Stomach (tissue), 9 donors: Measurements from ENCODE around the gene EGFR. TPM values are rescaled to one million over a fixed set of nuclear protein-coding genes. Genes with fewer than 3 reads are reported as not detected.
A peak's percentile ranks its signal among the peaks of the same experiment; 100 is the strongest.

Source experiments
- DNase-seq, 2 donors: peaks; one replicate each; pipeline versions ENCODE4 v3.0.0 to v3.0.0-alpha.2; 2013 to 2019
- H3K27ac ChIP-seq, 5 donors: fragments of 200-600 bp in 4 of 5; sonication (generic) in 4 of 5; one replicate each; pipeline ENCODE4 v1.5.1; 2013 to 2019; ENCODE audit warnings: mild to moderate bottlenecking in 1 of 5, moderate library complexity in 1 of 5
- H3K27me3 ChIP-seq, 3 donors: fragments of 200-600 bp; sonication (generic); one replicate each; pipeline ENCODE4 v1.5.1; 2017 to 2019; ENCODE audit warnings: mixed run types in 1 of 3
- H3K36me3 ChIP-seq, 4 donors: fragments of 200-600 bp; sonication (generic); 1 replicate in 3 of 4; 2 replicates in 1 of 4; pipeline ENCODE4 v1.5.1; 2016 to 2019
- H3K4me1 ChIP-seq, 4 donors: fragments of 200-600 bp; sonication (generic); one replicate each; pipeline ENCODE4 v1.5.1; 2016 to 2019
- H3K4me3 ChIP-seq, 4 donors: fragments of 200-600 bp; sonication (generic) in 3 of 4; one replicate each; pipeline ENCODE4 v1.5.1; 2016 to 2019; ENCODE audit warnings: mild to moderate bottlenecking in 1 of 4
- H3K9me3 ChIP-seq, 4 donors: fragments of 200-600 bp; sonication (generic); one replicate each; pipeline ENCODE4 v1.5.1; 2016 to 2019
- EP300 ChIP-seq: sonication (generic); formaldehyde crosslinking; IDR thresholded peaks from one replicate; pipeline ENCODE4 v1.6.1; 2017; ENCODE audit warnings: antibody characterized with exemption
- POLR2A ChIP-seq, 4 donors: fragments of 450-650 bp; IDR thresholded peaks; one replicate each; pipeline ENCODE4 v1.6.1; 2016; ENCODE audit warnings: antibody characterized with exemption in 4 of 4, control low read depth in 2 of 4, mild to moderate bottlenecking in 1 of 4, moderate library complexity in 1 of 4
- POLR2AphosphoS5 ChIP-seq, 3 donors: sonication (generic); formaldehyde crosslinking; IDR thresholded peaks; one replicate each; pipeline ENCODE4 v1.6.1; 2016; ENCODE audit warnings: antibody characterized with exemption in 3 of 3
- WGBS, 5 donors: extraction: QIAGEN DNeasy Blood & Tissue Kit in 3 of 5; methylation state at CpG; one replicate each; pipeline versions ENCODE4 v1.1.5 to v1.1.7; 2013 to 2018; 5-methylcytosine and 5-hydroxymethylcytosine counted together
- intact Hi-C: fragments of 100-400 bp; cut with DNase I; formaldehyde crosslinking; loops from one replicate; pipeline ENCODE4 v1.15.1; 2023; ENCODE audit warnings: low total_unique reads
- polyA plus RNA-seq, 3 donors: library from polyadenylated mRNA; stranded (reverse); fragments of 200-250 nt; gene quantifications; one replicate each; pipeline ENCODE4 v1.2.3, GENCODE V29; 2013
- total RNA-seq, 5 donors: library from RNA; depleted of rRNA; stranded (reverse); fragments of >200 nt; gene quantifications; one replicate each; pipeline versions ENCODE4 v1.1.0 to v1.2.3, GENCODE V29; 2014 to 2016
- TF ChIP-seq, protein P1 (sequence below), 7 experiments: fragments of 450-650 bp in 4 of 7; fragments of 200-600 bp in 3 of 7; sonication (generic) in 3 of 7; IDR thresholded peaks; one replicate each; pipeline ENCODE4 v1.5.1; 2016 to 2019; ENCODE audit warnings: antibody characterized with exemption in 7 of 7, control low read depth in 2 of 7, mild to moderate bottlenecking in 1 of 7
- donor health status: healthy with polysubstance abuse.
- donor health status: Bipolar disorder and iron deficiency.
- donor health status: healthy.

Gene EGFR
- total and polyA plus RNA-seq, 8 donors, result 3.4 to 43.4 (median 32.6) TPM

DNA sequence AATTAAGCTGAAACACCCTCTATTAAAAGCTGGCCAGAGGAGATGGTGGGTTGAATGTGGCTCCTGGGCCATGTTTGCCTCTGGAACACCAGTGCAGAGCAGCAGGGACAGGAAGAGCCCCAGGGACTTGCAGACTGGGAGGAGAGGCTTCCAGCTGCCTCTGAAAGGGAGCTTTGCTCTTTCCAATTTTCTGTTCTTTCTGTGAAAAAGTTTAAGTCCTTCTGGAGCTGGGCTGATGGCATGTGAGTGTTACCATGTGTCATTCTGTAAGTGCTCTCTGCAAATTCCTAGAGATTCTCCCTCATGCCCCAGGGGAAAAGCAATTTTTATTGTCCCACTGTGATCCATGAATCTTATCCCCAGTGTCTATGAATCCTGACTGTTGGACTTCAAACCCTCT lies 233.6 kb downstream of the EGFR start:
- TF ChIP-seq POLR2AphosphoS5 (IDR thresholded peaks at IDR 0.05), result no peak
- no peak for TF ChIP-seq POLR2A (IDR thresholded peaks at IDR 0.05)
- TF ChIP-seq, protein P1, sequence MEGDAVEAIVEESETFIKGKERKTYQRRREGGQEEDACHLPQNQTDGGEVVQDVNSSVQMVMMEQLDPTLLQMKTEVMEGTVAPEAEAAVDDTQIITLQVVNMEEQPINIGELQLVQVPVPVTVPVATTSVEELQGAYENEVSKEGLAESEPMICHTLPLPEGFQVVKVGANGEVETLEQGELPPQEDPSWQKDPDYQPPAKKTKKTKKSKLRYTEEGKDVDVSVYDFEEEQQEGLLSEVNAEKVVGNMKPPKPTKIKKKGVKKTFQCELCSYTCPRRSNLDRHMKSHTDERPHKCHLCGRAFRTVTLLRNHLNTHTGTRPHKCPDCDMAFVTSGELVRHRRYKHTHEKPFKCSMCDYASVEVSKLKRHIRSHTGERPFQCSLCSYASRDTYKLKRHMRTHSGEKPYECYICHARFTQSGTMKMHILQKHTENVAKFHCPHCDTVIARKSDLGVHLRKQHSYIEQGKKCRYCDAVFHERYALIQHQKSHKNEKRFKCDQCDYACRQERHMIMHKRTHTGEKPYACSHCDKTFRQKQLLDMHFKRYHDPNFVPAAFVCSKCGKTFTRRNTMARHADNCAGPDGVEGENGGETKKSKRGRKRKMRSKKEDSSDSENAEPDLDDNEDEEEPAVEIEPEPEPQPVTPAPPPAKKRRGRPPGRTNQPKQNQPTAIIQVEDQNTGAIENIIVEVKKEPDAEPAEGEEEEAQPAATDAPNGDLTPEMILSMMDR (IDR thresholded peaks at IDR 0.05), result no peak
- no peak for TF ChIP-seq EP300
- no peaks in the 10 kb centered on the region for H3K36me3 ChIP-seq
- no peak for DNase-seq
- H3K27me3 ChIP-seq, result peaks cover 0 to 44% (median 17%) of the 10 kb centered on the region in 3 donors
- no peaks in the 10 kb centered on the region for H3K9me3 ChIP-seq
- H3K27ac ChIP-seq, result no peak overlapping the region
- H3K4me3 ChIP-seq, result no peak overlapping the region
- H3K4me1 ChIP-seq, result peaks cover 11 to 22% (median 20%) of the 10 kb centered on the region in 4 donors
- intact Hi-C loops, result loop anchor here (5.0 to 10.0 kb wide), 2 partner anchors 238 to 475 kb away; partner anchors contain the start of gene EGFR

DNA sequence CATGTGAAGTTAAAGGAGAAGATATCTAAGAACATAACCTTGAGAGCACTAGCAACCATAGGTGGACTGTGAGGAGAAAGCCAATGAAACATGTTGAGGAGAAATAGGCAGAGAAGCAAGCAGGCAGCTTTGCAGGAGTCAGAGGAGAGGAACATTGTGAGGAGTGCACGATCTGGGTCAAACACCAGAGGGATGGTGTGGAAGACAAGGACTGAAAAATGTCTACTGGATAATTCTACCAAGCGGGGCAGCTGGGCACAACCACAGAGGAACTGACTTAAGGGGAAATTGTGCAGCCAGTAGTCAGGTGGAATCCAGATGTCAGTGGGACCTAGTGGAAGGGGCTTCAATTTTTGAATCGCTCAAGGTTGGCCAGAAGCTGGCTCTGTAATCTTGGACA lies 234.4 kb downstream of the EGFR start:
- whole genome bisulfite sequencing, 5 donors, result 89 to 95% (median 92%) methylated on average over 3 of the region's 3 CpGs
- peaks cover 11 to 22% (median 20%) of the 10 kb centered on the region in 4 donors for H3K4me1 ChIP-seq

DNA sequence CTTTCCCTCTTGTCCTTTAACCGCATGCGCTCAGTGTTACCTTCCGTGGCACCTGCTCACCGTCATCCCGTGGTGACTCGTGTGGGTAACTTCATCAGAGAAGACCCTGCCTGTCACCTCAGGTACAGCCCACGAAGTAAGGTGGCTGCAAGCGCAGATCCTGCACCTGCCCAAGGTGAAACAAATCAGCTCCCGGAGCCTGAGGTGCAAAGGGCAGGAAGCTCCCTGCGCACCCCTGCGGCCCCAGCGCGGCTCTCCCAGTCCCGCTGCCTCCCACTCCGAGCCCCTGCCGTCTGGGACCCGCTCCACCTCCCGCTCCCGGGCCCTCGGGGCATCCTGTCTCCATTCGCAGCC lies 235.4 kb downstream of the EGFR start:
- intact Hi-C loops, result loop anchor here (5.0 to 10.0 kb wide), 2 partner anchors 239 to 477 kb away; partner anchors contain the start of gene EGFR
- 21 to 46% (median 26%) methylated on average over 15 to 21 of the region's 21 CpGs for WGBS, 5 donors
- TF ChIP-seq POLR2AphosphoS5 (IDR thresholded peaks at IDR 0.05), result no peak
- TF ChIP-seq, protein P1 (IDR thresholded peaks at IDR 0.05), result no peak
- TF ChIP-seq POLR2A (IDR thresholded peaks at IDR 0.05), result no peak
- TF ChIP-seq EP300, result no peak
- H3K9me3 ChIP-seq, result no peaks in the 10 kb centered on the region
- peaks cover 11 to 22% (median 20%) of the 10 kb centered on the region in 4 donors for H3K4me1 ChIP-seq
- peak overlapping the region; percentile 48 to 74 (median 67) for H3K4me3 ChIP-seq
- H3K36me3 ChIP-seq, result no peaks in the 10 kb centered on the region
- H3K27me3 ChIP-seq, result peaks cover 0 to 50% (median 17%) of the 10 kb centered on the region in 3 donors
- H3K27ac ChIP-seq, result no peak overlapping the region
- DNase-seq, result no peak

More for the DNA sequence above, 234.4 kb downstream of the EGFR start:
- H3K36me3 ChIP-seq, result no peaks in the 10 kb centered on the region
- H3K9me3 ChIP-seq, result no peaks in the 10 kb centered on the region
- intact Hi-C loops, result loop anchor here (5.0 to 10.0 kb wide), 2 partner anchors 238 to 476 kb away; partner anchors contain the start of gene EGFR
- no peak overlapping the region for H3K27ac ChIP-seq
- no peak for DNase-seq
- H3K4me3 ChIP-seq, result no peak overlapping the region
- H3K27me3 ChIP-seq, result peaks cover 0 to 50% (median 17%) of the 10 kb centered on the region in 3 donors
- TF ChIP-seq POLR2AphosphoS5 (IDR thresholded peaks at IDR 0.05), result no peak
- no peak for TF ChIP-seq POLR2A (IDR thresholded peaks at IDR 0.05)
- TF ChIP-seq, protein P1 (IDR thresholded peaks at IDR 0.05), result no peak
- TF ChIP-seq EP300, result no peak

DNA sequence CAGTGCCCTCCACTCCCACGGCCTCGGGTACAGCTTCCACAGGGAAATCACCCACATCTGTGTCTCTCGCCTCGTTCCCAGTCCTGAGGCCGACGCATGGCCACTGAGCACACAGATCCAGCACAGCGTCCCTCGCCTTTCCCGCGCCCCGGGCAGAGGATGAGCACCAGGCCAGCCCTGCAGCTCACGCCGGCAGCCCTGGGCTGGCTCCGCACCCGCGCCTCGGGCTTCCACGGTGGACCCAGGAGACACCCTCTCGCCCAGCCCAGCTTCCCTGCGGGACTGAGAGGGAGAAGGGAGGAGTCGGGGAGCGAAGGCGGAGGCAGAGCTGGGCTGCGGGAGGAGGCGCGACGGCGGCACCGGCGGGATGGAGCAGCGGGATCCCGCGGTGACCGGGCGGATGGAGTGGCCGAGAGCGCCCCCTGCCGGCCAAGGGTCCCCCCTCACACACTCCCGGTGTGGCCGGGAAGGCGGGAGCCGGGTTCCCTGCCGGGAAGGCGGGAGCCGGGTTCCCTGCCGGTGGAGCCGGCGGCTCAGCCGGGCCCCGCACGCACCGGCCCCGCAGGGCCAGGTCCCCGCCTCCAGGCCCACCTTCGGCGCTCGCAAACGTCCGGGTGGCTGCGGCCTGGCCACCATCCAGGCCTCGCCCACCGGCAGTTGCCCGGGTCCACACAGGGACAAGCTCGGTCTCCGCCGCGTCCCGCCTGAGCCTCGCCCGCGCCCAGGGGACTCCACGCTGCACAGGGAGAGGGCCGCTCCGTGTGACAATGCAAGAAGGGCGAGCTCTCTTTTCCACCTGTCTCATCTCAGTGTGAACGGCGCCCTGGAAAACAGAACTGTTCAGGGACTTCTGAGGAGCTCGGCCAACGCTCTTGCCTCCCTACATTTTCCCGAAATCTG lies 236.0 kb downstream of the EGFR start:
- DNase-seq, result peak; percentile 88 to 95
- peak overlapping the region in 3 of 5 donors; percentile 3 to 78 (median 46) for H3K27ac ChIP-seq
- peaks cover 11 to 22% (median 20%) of the 10 kb centered on the region in 4 donors for H3K4me1 ChIP-seq
- H3K4me3 ChIP-seq, result peak overlapping the region; percentile 48 to 74 (median 67)
- peak in 1 of 3 donors; percentile 22 for TF ChIP-seq POLR2AphosphoS5 (IDR thresholded peaks at IDR 0.05)
- TF ChIP-seq, protein P1 (IDR thresholded peaks at IDR 0.05), result peak in 5 of 7 experiments; percentile 73 to 96 (median 85)
- no peak for TF ChIP-seq POLR2A (IDR thresholded peaks at IDR 0.05)
- H3K9me3 ChIP-seq, result no peaks in the 10 kb centered on the region
- 1 to 3% (median 1%) methylated on average over 17 to 80 of the region's 80 CpGs for WGBS, 5 donors
- H3K36me3 ChIP-seq, result no peaks in the 10 kb centered on the region
- peaks cover 0 to 50% (median 17%) of the 10 kb centered on the region in 3 donors for H3K27me3 ChIP-seq
- intact Hi-C loops, result loop anchor here (5.0 to 10.0 kb wide), 2 partner anchors 240 to 478 kb away; partner anchors contain the start of gene EGFR
